Measurements from ENCODE around the gene MORN1.

The MORN1 gene

DNA sequence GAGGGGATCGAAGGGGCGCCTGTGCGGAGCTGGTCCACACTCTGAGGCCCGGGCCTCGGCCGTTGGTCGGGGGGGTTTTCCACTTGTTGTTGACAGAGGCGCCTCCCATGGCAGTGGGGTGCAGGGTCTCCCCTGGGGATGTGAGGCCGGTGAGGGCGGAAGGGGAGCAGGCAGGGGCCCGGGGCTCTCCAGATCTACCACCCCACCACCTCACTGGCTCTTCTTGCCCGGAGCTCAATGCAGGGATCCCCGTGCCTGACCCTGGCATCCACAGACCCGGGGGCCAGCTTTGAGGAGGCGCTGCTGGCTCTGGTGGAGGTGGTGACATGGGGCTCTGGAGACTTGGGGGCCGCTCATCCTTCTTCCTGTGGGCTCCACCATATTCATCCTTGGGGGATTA lies 28.1 kb upstream of the MORN1 start:
- DNase-seq (ENCODE audit: low read depth) = no peak

DNA sequence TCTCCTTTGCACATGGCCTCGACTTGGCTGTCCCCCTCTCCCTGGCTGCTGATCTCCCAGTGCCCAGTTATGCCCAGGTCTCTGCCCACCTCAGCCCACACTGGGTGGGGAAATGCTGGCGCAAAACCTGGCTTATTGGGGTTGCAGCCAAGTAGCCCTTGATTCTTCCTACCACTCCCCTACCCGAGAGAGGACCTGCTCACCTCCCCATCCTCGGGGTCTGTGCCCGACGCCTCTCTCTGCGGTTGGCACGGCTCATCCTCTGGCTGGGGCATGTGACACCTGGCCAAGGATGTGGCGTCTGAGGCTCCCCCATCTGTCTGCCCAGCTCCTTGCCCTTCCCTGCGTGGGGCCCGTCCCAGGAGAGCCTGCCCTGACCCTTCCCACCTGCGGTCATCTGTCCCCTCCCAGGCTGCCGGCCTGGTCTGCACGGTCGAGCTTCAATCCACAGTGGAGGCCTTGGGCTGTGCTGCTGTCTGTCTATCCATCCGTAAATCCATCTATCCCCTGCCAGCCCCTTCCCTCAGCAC lies 27.5 kb upstream of the MORN1 start:
- no peak for DNase-seq (ENCODE audit: low read depth)

DNA sequence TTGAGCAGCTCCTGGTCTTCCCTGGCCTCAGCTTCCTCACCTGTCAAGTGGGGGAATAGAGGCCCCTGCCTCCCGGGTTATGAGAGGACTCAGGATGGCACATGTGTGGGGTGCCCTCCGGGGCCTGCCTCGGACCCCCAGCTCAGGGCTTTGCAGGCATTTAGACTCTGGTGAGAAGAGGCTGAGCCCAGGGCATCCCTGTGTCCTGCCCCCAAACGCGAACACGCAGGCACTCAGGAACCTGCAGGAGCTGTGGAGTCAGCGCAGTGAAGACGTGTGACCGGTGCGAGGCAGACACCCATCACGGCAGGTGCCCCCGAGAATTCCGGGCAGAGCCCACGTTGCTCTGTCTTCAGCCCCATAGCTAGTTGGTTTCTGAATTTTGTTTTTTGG lies 26.5 kb upstream of the MORN1 start:
- no peak for DNase-seq (ENCODE audit: low read depth)

DNA sequence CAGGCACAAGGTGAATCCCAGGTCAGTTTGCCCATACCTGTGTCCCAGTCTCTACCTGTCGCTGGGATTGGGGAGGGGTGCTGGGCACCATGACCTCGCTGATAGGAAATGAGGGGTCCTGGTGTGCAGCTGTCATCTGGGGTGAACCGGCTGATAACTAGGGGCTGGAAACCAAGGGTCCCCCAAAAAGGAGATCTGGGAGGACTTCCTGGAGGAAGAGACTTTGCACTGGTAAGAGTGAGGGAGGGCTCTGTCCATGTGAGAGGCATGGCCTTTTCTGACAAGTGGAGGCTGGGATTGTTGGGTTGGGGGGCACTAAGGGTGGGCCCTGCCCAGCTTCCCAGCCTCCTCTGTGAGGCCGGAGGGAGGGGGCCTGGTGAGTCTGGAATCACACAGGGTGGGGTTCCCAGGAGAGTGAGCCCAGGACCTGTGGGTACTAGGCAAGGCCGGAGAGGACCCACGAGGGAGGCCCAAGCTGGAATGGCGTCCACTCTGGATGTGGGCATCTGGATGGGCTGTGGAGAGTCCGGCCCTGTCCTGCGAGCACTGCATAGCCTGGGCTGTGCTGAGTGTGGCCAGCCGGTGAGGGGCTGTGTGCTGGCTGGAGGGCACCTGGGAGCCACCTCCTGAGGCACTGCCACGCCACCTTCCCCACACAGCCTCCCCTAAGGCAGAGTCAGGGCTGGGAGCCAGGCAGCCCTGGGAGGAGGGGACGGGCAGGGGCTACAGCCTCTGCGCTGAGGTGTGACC lies 25.9 kb upstream of the MORN1 start:
- DNase-seq (ENCODE audit: low read depth) = no peak

DNA sequence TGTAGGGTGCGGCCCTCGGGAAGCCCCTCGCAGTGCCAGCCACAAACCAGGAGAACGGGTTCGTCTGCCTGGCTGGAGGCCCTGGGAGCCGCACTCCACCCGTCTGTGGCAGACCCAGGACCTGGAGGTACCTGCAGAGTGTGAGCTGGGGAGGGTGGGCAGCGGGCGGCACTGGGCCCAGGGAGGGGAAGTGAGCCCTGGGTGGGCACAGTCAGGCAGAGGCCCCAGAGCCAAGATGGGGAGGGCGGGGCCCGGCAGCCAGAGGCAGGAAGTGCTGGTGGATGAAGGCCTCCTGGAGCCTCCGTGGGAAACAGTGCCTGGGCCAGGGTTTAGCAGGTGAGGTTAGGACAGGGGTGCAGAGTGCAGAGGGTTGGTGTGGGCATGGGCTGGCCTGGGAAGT lies 25.0 kb upstream of the MORN1 start:
- no peak for DNase-seq (ENCODE audit: low read depth)

DNA sequence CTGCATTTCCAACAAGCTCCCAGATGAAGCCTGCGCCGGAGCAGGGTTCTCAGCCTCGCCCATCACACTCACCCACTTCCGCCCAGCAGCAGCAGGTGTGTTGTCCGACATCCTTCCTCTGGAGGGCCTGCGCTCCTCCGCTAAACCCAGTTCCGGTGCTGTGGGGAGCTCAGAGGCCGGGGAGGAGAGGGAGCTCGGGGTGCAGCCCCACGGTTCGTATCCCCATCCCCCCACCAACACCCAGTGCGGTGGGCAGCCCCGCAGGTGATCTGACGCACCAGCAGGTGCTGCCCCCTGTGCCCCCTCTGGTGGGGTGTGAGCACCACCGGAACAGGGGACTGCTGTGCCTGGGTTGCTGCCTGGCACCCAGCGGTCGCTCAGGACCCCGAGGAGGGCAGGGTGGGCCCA lies 24.5 kb upstream of the MORN1 start:
- DNase-seq (ENCODE audit: low read depth) = no peak

DNA sequence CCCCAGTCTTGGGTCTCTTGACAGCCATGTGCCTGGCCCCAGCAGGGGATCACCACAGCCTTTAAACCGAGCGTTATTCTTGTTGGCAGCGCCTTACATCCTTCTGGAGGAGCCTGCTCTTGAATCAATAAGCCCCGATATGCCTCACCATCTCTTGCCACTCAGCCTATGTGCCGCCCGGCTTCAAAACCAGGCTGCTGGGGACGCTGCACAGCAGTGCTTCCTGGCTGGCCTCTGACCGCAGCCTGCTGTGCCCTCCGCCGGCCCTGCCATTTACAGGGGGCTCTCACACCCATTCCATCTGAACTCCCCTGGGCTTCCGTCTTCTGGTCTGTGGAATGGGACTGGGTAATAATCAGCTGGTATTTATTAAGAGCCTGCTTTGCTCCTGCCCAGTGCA lies 24.0 kb upstream of the MORN1 start:
- no peak for DNase-seq (ENCODE audit: low read depth)

DNA sequence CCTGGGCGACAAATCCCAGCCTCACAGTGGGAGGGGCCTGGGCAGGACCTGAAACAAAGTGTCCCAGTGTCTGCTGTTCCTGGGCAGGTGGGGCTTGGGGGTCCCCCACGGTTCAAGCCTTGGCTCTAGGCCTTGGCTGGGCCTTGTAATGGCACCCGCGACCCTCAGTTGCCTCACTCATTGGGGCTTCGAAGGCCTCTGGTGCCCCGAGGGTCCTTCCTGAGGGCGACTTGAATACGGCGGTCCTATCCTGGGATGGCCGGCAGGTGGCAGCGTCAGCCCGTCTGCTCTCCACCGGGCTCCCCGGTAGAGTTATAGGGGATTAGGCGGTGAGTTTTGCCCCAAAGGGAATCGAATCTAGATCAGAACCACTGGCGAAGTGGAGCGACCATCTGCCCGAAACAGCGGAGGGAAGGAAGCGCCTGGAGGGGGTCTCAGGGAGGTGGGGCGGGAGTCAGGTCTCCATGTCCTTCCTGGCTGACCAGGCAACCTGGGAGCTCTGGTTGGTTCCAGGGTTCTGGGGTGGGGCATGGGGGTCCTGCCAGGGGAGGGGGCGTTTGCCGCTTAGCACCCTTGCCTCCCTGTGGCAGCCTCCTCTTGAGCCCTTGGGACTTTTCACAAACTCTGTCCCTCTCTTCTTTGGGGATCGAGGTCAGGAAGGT lies 23.1 kb upstream of the MORN1 start:
- DNase-seq (ENCODE audit: low read depth) = no peak

DNA sequence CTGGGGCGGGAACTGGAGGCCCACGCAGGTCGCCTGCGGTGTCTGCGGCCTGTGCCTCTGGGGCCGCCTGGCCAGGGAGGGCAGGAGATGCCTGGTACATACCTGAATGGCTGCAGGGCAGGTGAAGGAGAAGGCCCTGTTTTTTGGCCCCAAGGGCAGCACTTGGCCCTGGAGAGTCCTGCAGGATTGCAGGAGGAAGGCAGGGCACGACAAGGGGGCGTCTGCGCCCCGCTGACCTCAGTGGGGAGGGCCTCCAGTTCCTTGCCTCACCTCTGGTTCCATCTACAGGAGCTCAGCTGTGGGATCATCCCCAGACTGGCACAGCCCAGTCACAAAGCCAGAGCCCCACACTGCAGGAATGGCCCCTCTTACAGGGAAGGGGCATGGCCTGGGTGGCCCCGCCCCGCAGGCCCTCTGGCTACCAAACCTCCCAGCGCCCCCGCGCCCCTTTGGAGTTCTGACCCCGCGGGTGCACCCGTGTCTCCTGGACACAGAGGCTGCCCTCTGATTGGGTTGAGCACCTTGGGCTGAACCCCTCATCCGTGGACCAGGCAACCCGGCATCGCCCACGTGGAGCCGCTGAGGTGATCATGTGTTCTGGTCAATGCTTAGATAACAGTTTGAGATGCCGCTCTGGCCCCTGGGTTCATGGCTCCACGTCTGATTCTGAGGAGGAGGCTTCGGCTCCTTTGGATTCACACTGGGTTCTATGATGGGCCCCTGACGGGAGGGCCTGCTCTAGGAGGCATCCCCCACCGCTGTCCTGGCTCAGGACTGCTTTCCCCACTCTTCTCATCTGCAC lies 22.3 kb upstream of the MORN1 start:
- no peak for DNase-seq (ENCODE audit: low read depth)

DNA sequence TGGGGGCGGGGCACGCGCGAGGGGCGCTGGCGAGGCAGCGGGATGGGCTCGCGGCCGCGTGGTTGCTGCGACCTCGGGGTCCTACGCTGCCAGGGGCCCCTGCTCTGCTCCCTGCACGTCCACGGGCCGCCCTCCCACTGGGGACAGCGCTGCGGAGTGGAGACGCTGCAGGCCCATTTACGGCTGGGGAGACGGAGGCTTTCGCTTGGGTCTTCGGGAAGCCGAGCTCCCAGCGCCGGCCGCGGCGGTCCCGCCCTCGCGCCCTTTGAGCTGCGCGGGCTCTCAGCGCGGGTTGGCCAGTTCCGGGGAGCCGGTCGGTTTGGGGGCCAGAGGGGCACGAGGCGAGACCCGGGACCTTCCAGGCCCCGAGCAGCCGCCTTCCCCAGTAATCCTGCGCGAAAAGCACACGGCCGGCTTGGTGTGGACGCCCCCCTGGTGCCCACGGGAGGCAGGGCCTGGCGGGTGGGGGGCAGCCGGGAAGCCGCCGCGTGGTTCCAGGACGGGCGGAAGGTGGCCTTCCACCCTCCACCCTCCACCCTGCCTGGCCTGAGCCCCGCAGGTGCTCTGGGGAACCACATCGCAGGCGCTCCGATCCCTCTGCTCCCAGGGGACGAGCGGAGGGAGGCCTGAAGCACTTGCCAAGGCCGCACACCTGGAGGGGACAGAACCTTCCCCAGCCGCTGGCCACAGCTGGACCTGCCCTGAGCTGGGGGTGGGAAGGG lies 21.6 kb upstream of the MORN1 start:
- DNase-seq (ENCODE audit: low read depth) = no peak

DNA sequence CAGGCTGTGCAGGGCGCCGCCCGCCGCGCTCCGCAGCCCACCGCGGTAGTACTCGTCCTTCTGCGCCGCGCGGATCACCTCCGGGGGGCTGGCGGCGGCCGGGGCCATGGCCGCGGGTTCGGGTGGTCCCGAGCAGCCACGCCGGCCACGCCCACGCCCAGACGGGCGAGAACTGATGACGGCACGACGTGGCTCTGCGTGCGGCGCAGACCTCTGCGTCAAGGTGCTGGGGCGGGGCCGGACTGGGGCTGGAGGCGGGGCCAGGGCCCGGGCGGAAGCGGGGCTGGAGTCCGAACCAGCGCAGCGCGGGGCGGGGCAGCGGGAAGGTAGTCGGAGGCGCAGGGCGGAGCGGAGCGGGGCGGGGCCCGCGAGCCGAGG lies 21.0 kb upstream of the MORN1 start, which contains the start of gene PEX10:
TSS of gene PEX10 (minus strand) at position 170 of the 378 bp plus-strand sequence. CDS start at position 108, 62 bp downstream.
- peak; percentile 56 for DNase-seq (ENCODE audit: low read depth)

DNA sequence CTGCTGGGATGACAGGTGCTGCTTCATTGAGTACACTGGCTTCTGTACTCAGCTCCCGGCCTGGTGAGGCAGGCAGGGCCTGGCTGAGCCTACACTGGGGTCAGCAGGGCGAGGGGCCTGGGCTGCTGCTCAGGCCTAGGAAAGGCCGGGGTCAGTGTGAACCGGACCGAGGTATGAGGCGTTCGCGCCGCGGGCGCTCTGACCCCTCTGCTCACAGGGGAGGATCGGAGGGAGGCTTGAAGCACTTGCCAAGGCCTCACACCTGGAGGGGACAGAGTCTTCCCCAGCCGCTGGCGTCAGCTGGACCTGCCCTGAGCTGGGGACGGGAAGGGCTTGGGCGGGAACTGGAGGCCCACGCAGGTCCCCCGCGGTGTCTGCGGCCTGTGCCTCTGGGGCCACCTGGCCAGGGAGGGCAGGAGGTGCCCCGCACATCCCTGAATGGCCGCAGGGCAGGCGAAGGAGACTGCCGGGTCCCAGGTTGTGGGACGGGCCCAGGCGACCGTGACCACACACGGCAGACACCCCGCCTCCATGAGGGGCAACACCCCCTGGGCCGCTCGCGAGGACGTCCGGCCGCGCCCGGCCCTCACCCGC lies 20.5 kb upstream of the MORN1 start:
- DNase-seq (ENCODE audit: low read depth) = no peak

DNA sequence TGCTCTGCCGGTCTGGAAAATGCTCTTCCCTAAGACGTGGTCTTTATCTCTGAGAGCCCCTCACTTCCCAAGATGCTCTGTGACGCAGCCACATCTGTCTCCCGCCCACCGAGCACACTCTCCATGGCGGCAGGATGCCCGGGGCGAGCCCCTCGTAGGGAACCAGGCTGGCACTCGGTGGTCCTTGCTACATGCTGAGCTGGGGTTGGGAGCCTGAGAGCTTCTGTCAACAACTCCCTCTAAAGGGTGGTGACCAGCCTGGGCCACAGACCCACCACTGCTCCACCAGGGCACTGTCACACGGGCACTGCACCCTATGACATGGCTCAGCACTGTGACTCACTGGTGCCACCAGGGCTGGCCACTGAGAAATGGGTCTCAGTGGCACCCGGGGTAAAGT lies 18.4 kb upstream of the MORN1 start:
- DNase-seq (ENCODE audit: low read depth) = no peak

DNA sequence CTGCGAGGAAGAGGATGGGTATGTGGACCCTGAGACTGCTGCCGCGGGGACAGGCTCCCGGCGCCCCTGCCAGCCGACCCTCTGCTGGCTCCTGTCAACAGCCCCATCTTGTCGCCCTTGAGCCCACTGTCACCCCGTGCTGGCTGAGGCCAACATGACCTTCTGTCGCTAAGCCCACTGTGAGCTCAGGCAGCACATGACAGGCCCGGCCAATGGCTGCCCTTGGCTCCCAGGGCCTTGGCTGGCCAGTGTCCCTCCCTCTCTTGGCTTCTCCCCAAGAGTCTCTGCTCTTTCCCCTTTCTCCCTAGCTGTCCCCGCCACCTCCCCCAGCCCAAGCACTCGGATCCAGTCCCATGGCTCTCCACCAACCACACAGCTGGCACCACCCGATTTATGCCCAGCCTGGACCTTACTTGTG lies 17.5 kb upstream of the MORN1 start:
- DNase-seq (ENCODE audit: low read depth) = no peak

DNA sequence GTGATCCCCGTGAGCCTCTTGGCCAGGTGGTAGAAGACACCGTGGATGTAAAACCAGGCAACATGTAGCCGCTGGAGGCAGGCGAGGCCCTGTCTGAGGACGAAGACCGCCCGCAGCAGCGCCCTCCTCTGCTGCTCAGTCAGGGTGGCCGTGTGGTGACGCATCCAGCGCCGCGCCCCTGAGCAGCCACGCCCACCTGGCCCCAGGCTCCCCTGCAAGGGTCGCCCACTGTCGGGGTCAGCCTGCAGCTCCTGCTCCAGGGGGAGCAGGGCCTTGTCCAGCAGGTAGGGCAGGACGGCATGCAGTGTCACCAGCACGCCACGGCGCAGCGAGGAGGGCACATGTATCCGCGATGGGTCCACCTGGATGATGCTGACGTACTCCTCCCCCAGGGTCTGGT lies 17.1 kb upstream of the MORN1 start:
- DNase-seq (ENCODE audit: low read depth) = no peak

DNA sequence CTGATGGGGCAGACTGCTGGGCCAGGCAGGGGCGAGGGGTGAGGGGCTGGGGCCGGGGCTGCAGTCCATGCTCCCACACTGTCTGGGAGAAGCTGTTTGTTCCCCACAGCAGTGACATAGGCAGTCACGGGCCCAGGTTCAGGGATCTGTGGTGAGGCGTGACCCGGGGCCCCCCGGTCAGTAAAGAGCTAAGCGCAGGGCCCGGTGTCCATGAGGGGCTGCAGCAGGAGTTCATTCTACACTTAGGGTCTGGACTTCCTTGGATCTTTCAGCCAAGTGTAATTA lies 16.6 kb upstream of the MORN1 start:
- no peak for DNase-seq (ENCODE audit: low read depth)

DNA sequence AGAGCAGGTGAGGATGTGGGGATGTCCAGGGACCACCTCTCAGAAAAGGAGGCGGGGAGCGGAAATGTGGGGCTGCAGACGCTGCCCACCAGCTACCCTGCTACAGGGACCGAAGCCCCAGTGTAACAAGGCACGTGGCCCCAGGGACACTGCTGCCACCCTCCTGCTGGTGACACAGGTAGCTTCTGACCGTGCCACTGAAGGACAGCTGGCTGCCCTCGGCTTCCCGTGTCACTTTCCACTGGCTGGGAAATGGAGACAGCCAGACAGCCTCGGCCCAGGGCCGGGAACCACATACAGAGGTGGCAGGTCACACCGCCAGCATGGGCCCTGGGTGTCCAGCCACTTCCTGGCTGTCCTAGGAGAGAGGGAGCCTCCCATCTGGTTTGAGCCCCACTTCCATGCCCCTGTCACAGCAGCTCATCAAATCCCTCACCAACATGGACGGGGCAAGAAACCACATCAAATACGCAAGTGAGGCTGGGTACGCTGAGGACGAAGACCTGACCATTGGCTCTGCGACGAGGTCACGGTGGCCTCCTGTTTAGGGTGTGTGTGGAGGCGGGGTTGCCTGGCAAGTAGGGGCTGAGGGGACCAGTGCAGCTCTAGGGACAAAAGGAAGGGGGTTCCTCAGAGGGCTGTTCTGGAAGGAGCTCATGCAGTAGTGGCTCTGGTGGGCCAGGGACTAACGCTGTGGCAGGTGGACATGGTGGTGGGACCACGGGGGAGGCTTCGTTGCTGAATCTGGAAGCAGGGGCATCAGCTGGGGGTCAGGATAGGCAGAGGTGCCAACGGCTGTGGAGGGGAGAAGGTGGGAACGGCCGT lies 16.0 kb upstream of the MORN1 start:
- DNase-seq (ENCODE audit: low read depth) = no peak

DNA sequence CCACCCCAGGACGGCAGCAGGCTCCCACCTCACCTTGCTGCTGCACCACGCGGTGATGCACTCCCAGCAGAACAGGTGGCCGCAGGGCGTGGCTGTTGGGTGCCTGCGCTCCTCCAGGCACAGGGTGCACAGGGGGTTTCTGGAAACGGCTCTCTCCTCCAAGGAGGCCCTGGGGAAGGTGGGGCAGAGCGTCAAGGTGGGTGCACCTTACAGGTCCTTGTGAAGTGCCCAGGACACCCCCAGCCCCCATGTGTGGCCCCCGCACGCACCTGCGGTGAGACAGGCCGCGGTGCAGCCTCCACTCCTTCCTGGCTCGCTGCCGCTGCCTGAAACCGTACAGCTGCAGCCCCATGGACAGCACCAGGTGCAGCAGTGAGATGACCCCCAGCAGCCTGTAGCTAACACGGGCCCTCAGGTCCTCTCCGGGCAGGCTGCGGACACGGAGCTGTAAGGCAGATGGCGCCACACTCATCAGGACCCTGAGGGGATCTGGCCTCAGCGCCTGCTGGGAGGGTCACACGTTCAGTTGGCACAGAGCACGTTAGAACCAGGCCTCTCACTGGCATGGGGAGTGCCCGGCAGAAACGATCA lies 15.2 kb upstream of the MORN1 start:
- no peak for DNase-seq (ENCODE audit: low read depth)

DNA sequence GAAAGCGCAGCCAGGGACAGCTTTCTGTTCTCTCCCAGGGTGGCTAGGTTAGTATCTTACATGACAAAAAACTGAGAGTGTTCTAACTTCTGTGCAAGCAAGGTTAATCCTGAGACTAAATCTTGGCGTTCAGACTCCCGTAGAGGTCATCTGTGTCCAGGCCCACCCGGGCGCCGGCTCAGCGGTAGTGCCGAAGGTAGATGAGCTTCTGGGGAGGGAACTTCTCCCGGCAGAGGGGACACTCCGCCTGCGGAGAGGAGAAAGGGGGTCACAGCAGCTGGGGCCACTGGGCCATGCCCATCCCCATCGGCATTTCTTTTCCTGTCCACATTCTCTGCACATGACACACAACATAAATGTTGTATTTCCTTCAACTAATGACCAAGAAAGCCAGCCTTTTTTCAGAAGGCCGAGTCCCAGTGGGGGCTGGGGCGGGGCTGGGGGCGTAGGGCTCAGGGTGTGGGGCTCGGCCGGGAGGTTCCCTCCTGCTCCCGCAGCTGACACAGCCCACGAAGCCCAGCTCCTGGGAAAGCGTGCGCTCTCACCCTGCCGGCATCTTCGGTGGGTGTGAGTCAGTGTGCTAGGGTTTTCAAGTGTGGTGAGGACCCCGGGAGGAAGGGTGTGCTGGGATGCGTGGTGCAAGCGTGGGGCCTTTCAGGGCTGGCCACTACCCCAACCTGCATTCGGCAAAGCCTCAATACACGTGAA lies 14.4 kb upstream of the MORN1 start:
- no peak for DNase-seq (ENCODE audit: low read depth)

DNA sequence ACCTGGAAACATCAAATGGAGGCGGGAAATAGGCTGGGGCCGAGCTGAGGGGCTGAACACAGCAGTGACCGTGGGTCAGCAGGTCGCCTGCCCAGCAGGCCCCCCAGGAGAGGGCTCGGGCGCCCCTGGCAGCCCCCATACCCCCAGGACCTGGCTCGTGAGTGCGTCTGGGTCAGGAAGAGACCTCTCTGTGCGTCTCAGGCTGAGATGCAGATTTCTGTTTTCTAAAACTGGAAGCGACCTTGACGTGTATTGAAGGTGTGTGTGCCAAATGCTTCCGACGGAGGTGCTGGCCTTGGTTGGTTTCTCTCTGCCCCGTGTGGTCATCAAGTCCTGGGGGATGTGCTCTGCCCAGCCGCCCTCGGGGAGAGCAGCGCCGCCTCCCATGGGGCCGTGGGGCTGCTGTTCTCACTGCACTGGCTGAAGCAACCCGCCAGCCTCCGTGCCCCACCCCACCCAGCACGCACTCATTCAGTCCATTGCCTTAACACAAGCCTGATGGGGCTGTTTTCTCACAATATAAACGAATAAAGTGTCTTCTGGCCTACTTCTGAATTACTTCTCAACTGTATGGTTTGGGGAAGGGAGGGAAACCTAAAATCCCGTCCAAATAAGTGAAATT lies 13.6 kb upstream of the MORN1 start:
- DNase-seq (ENCODE audit: low read depth) = no peak
